GM21367 (cell line): Measurements from ENCODE around the gene APPBP2.
"Not testable (repeated sequence)": the region's sequence is repeated elsewhere in the genome, so short reads cannot be mapped to it uniquely, and the experiment has no call there.

ENCODE experiments used
- ATAC-seq: cut with Tn5 transposase; IDR thresholded peaks from one replicate; pipeline ENCODE4 v1.9.1; 2021; ENCODE audit not compliant: unreplicated experiment

APPBP2 gene

DNA sequence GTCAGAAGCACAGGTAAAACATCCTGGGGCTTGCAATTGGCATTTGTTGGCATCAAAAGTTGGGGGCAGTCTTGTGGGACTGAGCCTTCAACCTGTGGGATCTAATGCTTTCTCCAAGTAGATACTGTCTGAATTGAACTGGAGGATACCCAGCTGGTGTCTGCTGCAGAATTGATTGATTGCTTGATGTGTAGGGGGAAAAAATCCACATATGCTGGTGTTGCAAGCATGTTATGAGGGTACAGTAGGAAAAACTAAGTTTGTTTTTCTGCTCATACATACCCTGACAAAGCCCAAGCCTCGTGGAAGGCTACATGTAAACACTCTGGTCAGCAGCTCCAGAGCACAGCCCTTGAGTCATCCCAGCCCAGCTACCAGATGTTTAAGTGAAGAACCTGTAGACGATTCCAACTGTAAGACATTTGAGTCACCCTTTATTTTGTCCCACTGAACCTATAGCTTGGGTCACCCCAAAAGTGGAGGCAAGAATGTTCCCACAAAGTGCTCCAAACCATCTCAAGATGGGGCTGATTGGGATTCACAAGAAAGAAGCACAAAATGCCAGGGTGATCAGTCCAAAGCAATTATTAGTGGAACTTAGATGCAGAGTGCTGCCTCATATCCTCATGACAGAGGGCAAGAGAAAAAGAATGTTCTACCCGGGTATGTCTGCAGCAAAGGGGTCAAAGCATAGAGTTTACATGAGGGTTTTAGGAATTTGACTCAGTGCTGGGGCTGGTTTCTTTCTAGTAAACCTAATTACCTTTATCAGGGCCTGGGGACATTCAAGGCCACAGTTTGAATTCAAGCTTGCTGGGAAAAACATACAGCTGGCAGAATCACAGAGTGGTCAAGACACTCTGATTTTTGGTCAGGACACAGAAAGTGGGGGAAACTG, 9.6 kb upstream of the APPBP2 start:
- no peak for ATAC-seq

DNA sequence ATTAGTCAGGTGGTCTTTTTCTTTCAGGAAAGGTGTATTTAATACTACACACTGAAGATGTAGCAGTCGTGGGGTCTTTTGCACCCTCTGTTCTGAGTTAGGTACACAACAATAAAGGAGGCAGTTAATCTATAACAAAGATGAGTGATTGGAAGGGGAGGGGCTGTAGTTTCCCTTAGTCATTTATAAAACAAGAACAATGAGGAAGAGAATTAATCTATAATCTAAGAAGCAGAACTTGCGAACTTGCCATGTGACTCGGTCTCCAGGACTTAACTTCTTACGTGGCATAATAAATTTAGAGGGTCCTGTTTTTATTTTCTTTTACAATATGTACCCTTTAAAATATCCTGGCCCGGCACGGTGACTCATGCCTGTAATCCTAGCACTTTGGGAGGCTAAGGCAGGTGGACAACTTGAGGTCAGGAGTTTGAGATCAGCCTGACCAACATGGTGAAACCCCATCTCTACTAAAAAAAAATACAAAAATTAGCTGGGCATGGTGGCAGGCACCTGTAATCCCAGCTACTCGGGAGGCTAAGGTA, 8.6 kb upstream of the APPBP2 start:
- no peak for ATAC-seq

DNA sequence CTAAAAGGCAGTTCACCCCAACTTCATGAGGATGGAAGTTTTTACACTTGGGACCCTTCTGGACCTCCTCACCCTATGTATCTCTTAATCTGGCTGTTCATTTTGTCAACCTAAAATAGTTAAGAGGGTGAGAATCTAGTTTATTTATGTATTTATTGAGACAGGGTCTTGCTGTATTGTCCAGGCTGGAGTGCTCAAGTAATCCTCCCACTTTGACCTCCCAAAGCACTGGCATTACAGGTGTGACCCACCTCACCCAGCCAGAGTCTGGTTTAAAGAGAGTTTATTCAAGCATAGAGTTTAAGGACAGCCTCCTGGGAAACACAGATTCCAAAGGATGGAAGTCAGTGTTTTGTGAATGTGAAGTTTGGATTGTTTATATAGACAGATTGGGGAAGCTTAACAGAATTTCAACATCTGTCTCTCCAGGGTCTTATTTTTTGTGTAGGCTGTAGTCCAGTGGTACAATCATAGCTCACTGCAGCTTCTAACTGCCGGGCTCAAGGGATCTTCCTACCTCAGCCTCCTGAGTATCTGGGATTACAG, 8.0 kb upstream of the APPBP2 start:
- no peak for ATAC-seq

DNA sequence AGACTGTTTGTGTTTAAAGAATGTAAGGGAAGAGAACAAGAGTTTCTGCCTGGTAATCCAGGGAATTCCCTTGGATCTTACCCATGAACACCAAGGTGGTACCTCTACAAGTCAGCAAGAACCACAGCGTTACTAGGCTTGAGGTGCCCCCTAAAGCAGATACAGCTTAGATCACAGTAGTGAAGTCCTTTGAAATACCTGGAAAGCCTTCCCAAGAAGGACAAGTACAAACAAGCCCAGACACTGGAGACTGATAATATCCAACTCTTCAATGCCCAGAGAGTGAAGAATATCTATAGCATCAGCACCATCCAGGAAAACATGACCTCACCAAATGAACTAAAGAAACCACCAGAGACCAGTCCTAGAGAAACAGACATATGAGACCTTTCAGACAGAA, 3.8 kb upstream of the APPBP2 start:
- no peak for ATAC-seq

DNA sequence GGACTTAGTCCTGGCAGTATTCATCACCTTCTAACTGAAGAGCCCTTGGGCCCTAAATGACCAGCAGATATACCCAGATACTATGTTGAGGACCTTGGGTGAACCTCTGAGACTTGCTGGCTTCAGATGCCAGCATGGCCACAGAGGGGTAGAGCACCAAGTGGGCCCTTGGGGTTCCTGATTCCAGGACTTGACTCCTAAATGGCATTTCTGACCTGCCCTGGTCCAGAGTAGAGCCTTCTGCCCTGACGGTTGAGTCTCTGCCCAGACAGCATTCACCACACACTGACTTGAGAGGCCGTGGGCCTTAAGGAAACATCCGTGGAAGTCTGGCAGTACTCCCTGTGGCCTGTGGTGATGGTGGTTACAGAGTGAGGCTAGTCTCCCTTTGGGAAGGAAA, 2.8 kb upstream of the APPBP2 start:
- ATAC-seq, result no peak

DNA sequence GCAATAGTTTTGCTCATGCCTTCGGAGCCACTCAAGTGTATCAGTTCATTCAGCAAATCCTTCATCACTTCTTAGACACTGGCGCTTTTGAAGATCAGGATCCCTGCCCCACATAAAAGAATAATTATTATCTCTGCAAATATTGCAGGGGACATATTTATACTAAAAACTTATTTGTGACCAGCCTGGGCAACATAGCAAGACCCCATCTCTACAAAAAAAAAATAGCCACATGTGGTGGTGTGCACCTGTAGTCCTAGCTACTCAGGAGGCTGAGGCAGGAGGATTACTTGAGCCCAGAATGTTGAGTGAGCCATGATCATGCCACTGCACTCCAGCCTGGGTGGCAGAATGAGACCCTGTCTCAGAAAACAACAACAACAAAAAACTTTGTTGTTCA, 1.7 kb upstream of the APPBP2 start:
- no peak for ATAC-seq

DNA sequence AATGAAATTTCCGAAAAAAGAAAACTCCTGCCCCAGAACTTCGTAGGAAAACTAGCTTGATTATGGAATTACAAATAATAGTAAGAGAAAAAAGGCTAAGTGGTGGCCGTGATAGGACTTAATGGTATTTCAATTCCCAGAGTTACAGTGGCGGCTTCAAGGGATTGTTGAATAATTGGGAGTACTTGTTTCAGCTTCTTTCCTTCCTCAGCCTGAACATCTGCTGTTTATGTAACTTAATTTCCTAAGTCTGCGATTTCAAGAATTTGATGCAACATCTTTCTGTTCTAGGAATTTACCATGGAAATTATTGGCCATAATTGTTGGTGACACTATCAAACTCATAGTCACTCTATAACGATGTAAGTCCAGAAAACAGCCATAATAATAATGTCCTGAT, 684 bp upstream of the APPBP2 start:
- ATAC-seq, result no peak

DNA sequence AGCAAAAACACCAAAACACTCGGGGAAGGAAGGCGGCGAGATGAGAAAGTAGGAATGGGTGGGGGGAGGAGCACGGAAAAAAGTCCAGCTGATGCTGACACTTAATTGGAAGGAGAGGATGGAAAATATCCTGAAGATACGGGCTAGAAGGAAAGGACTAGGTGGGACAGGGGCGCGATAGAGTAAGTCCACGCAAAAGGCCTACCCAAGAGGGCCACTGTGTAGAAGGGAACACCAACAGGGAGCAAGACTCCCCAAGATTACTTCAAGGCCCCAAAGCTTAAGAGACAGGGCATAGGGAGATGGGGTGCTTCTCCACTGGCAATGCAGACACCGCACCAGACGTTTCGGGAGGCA, 736 bp downstream of the APPBP2 start:
- peak; percentile 4 for ATAC-seq

DNA sequence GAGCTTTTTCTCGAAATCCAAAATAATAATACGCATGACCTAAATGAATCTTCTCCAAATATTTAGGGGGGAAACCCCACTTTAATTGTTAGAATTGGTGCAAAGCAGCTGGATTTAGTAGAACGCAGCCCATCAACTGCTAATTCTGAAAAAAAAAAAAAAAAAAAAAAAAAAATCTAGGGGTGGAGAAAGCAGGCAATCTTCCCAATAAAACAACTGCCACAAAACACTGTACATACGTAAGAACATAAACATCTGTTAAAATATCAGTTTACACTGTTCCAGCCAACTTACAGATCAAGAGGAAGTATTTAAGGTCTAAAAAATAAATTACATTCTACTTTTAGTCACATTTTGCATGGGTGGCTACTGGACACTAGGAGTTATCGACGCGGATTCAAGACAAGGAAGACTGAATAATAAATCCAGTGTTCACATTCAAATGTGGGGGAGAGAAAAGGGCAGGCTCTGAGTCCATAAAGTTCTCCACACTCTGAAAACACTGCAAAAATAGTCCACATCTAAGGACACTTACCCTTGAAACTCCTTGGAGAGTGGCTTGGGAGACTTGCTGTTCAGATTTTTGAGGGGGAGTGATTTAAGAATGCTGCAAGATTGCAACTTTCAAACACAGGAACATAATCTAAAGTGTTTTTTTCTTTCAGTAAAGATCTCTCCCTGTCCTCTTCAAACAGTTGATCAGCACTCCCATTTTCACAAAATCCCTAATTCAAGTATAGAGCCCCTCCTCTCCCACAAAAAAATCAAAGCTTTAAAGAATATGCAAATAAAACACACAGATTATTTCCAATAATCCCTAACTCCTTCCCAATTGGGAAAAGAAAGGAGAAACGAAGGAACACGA, 1.3 kb downstream of the APPBP2 start:
- no peak for ATAC-seq

DNA sequence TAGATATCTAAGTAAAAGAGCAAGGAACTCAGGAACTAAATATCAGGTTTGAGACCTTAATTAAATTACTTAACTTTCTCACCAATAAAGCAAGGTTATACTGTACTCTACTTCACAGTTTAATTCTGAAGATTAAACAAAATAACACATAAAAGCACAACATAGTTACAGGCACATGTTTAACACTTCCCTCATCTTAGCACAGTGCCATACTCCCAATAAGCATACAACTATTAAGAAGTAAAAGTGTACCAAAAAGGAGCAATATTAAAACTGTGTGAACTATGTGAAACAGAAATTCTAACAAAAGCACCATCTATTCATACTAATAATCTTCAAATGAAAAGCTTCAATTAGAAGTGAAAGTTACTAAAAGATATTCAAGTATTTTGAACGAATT, 2.2 kb downstream of the APPBP2 start:
- no peak for ATAC-seq

DNA sequence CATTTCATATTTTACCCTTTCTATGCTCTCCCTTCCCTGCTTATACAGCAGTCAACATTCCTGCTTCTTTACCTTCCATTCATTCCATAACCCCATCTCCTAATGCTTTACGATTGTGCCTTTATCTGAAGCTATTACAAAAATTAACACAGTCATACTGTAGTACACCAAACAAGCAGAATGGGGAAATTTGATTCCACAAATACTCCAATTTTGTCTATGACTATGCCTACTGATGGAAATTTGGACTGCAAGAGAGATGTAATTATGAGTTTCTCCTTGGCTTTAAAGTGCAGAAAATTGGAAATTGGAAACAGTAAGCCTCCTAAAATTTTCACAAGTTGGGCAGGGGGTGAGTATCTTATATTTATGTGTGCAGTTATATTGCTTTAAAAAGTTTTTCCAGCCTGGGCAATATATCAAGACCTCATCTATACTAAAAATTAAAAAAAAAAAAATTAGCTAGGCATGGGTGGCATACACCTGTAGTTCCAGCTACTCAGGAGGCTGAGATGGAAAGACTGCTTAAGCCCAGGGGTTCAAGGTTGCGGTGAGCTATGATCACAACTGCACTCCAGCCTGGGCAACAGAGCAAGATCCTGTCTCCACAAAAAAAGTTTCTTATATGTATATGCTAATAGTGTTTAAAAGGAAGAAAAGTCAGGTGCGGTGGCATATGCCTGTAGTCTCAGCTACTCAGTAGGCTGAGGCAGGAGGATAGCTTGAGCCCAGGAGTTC, 3.0 kb downstream of the APPBP2 start:
- ATAC-seq, result no peak

DNA sequence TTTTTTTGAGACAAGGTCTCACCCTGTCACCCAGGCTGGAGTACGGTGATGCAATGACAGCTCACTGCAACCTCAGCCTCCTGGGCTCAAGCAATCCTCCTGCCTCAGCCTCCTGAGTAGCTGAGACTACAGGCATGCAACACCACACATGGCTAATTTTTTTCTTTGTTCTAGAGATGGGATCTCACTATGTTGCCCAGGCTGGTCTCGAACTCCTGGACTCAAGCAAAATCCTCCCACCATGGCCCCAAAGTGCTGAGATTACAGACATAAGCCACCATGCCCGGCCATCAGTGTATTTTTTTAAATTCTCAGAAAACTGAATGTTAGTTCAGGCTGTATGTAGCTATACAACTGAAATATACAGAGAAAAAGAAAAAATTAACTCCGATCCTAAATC, 6.2 kb downstream of the APPBP2 start:
- ATAC-seq, result no peak

DNA sequence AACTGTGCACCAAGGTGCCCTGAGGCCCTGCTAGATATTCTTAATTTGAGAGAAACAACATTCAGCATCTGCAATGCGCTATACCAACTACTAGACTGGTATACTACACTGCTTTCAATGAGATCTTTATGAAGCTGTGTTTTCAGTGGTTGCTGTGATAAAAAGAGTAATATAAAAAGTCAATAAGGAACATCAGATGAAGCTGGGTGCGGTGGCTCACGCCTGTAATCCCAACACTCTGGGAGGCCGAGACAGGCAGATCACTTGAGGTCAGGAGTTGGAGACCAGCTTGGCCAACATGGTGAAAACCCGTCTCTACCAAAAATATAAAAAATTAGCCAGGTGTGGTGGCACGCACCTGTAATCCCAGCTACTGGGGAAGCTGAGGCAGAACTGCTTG, 10.4 kb downstream of the APPBP2 start:
- ATAC-seq, result not testable (repeated sequence)

DNA sequence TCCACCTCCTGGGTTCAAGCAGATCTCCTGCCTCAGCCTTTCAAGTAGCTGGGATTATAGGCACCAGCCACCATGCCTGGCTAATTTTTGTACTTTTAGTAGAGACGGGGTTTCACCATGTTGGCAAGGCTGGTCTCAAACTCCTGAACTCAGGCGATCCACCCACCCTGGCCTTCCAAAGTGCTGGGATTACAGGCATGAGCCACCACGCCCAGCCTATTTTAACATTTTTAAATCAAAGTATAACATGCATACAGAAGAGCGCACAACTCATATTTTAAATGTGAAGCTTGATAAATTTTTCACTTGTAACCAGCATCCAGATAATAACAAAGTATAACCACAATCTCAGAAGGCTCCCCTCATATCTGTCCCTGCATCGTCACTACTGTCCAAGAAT, 10.8 kb downstream of the APPBP2 start:
- not testable (repeated sequence) for ATAC-seq

DNA sequence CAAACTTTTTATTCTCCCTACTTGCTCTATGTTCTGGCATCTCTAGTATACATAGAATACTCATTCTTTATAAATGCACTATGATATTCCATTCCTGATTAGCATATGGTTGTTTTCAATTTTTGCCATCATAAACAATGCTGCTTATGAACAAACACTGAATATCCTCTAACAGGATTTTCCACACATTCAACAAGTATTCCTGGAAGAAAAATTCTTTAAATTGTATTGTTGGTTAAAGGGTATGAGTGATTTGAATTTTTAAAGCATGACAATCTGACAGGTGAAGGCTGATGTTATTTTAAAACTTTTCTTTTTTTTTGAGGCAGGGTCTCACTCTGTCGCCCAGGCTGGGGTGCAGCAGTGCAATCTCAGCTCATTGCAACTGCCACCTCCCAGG, 11.5 kb downstream of the APPBP2 start:
- no peak for ATAC-seq

DNA sequence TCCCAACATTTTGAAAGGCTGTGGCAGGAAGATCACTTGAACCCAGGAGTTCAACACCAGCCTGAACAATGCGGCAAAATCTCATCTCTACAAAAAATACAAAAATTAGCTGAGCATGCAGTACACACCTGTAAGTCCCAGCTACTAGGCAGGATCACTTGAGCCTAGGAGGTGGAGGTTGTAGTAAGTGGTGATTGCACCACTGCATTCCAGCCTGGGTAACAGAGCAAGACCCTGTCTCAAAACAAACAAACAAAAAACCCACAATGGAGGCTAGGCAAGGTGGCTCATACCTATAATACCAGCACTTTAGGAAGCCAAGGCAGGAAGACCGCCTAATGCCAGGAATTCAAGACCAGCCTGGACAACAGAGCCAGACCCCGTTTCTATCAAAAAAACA, 12.0 kb downstream of the APPBP2 start:
- ATAC-seq, result no peak

DNA sequence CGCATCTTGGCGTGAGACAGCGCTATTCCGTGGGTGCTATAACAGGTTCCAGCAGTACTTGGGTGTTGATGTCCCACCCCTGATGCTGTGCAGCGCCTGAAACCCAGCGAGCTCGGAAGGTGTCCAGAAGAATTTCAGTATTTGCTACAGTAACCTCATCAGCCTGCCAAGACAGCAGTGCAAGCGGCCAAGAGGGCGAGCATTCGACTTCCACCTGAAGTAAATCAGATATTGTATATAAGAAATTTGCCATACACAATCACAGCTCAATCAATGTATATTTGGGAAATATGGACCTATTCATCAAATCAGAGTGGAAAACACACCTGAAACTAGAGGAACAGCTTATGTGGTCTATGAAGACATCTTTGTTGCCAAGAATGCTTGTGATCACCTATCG, 13.0 kb downstream of the APPBP2 start:
- no peak for ATAC-seq

DNA sequence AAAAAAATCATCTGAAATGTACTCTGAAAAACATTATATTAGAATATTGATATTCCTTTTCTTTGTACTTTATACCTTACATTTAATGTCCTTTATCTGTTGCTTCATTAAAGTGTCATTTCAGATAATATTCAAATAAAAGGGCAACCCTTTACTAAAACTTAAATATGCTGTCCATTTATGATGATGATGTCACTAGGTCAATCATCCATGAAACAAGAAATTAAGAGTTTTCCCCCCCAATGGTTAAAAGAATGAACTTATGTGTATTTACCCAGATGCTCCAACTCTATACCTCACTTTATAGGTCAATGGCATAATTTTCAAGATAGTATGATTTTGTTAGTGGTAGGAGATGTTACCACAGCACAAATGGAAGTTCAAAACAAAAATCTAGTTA, 15.3 kb downstream of the APPBP2 start:
- ATAC-seq, result no peak

DNA sequence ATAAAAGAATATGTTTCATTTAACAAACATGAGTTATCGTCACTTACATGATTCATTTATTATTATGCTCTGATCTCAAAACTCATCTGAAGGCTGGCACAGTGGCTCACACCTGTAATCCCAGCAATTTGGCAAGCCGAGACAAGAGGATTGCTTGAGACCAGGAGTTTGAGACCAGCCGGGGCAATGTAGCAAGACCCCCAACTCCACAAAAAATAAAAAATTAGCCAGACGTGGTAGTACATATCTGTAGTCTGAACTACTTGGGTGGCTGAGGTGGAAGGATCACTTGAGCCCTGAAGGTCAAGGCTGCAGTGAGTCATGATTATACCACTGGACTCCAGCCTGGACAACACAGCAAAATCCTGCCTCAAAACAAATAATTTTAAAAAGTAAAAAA, 16.0 kb downstream of the APPBP2 start:
- no peak for ATAC-seq

DNA sequence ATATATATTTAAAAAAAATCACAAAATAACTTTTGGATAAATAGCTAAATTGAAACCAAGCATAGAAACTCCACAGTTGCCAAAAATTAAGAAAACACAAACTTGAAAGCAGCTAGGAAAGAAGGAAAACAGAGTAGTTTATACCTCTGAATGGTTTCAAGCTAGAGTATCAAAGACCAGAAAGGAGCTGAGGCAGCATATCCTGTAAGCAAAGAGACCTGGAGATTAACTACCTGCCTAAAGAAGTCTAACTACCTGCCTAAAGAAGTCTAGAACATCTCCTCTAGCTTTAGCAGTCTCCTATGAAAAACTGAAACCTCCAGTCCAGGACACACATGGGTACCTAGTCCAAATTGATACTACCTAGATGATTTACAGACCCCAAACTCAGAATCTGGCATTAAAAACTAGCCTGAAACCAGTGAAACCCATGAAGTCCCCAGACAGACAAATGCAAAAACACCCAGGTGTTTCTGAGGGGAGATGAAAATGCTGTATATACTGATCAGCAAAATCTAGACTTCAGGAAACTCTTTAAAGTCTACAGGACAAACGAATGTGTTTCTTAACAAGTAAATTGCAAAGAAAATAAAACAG, 17.6 kb downstream of the APPBP2 start:
- ATAC-seq, result no peak

DNA sequence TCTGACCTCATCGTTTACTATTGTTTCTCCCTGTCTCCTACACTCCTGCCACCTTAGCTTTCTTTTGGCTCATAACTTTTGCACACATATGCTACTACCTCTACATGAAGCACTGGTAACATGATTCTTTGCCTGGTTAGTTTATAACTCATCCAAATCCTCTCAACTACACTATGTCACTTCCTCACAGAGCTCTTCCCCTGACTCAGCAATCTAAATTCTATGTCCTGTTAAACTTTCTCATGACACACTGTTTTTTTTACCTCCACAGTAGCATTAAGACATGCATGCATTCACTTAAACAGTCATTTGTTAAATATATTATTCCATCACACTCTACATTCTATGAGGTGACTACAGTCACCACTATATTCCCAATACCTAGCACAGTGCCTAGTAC, 19.7 kb downstream of the APPBP2 start:
- ATAC-seq, result no peak
